Measurements from ENCODE around the gene ZNF862. TPM values are rescaled to one million over a fixed set of nuclear protein-coding genes. Genes with fewer than 3 reads are reported as not detected.
"Not testable (repeated sequence)": the region's sequence is repeated elsewhere in the genome, so short reads cannot be mapped to it uniquely, and the experiment has no call there.

The ZNF862 gene
- total and polyA plus RNA-seq, 7 donors, result 1.4 to 7.8 (median 5.3) TPM

DNA sequence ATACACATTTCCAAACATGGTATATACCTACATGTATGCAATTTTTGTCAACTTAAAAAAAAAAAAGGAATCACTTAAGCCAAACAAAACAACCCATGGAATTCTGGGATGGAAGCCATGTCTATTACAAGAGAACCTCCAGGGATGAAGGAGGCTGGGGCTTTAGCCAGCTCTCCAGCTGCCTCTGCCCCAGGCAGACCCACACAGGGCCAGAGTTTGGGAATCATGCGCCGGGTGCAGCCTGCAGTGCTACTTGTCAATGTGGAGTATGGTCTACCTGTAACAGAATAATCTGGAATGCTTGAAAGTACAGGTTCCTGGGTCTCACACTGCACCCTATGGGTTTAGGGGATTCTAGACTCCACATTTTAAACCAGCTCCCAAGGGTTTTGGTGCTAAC, 46.4 kb downstream of the ZNF862 start:
- no peak for DNase-seq
- H3K36me3 ChIP-seq (ENCODE audit: insufficient read depth in 1 of 2, low read depth in 1 of 2), result no peaks in the 10 kb centered on the region
- 27 to 53% (median 40%) methylated on average over 2 of the region's 2 CpGs for WGBS, 3 donors
- no peak overlapping the region for H3K4me3 ChIP-seq
- H3K4me1 ChIP-seq, result no peaks in the 10 kb centered on the region
- peak in 1 of 4 donors; percentile 58 for ATAC-seq
- TF ChIP-seq, protein P1, sequence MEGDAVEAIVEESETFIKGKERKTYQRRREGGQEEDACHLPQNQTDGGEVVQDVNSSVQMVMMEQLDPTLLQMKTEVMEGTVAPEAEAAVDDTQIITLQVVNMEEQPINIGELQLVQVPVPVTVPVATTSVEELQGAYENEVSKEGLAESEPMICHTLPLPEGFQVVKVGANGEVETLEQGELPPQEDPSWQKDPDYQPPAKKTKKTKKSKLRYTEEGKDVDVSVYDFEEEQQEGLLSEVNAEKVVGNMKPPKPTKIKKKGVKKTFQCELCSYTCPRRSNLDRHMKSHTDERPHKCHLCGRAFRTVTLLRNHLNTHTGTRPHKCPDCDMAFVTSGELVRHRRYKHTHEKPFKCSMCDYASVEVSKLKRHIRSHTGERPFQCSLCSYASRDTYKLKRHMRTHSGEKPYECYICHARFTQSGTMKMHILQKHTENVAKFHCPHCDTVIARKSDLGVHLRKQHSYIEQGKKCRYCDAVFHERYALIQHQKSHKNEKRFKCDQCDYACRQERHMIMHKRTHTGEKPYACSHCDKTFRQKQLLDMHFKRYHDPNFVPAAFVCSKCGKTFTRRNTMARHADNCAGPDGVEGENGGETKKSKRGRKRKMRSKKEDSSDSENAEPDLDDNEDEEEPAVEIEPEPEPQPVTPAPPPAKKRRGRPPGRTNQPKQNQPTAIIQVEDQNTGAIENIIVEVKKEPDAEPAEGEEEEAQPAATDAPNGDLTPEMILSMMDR (IDR thresholded peaks at IDR 0.05), result no peak
- intact Hi-C loops (cut with DNase I), result loop anchor here in 1 of 2 donors (10.0 kb wide), 1 partner anchor 160 kb away; no protein-coding TSS in a partner anchor
- H3K27me3 ChIP-seq (ENCODE audit: insufficient read depth in 3 of 3, low read length in 2 of 3), result no peaks in the 10 kb centered on the region
- H3K9me3 ChIP-seq, result no peaks in the 10 kb centered on the region
- no peak overlapping the region for H3K27ac ChIP-seq

DNA sequence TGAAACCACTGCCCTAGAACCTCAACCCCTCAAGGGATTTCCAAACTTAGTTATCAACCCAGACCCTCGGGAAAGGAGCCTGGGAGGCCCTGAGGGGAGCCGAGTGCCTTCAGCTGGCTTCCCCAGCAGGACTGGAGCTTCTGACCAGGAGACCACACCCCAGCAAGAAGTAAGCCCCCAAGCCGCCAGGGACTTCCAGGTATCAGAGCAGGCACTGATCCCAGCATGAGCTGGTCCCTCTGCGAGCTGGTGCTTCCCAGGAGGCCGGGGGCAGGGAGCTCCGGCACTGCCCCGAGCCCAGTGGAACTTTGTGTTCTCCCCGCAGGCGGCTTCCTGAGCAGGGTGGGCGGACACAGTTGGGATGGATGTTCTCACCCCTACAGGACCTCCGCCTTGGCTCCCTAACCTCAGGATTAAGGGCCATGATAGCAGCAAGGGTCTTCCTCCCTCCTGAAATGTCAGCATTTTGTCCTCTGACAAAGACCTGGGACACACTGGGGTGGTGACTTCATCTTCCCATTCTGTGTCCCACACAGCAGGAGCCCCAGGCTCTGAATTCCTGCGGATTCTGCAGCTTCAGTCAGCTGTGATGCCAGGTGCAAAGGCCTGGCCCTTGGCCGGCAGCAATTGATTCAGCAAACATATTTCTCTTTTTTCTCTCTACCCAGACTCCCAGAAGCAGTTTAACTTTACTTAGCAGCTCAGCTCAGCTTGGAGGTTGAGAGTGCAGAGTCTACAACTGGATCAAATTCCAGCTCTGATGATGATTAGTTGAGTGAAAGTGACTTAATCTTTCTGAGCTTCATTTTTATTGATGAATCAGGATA, 47.2 kb downstream of the ZNF862 start:
- no peaks in the 10 kb centered on the region for H3K4me1 ChIP-seq
- peak in 1 of 4 donors; percentile 34 for ATAC-seq
- no peak overlapping the region for H3K4me3 ChIP-seq
- no peaks in the 10 kb centered on the region for H3K9me3 ChIP-seq
- no peak for DNase-seq
- 36 to 58% (median 54%) methylated on average over 13 of the region's 13 CpGs for WGBS, 3 donors
- intact Hi-C loops (cut with DNase I), result loop anchor here in 1 of 2 donors (10.0 kb wide), 1 partner anchor 159 kb away; no protein-coding TSS in a partner anchor
- no peaks in the 10 kb centered on the region for H3K27me3 ChIP-seq (ENCODE audit: insufficient read depth in 3 of 3, low read length in 2 of 3)
- TF ChIP-seq, protein P1 (IDR thresholded peaks at IDR 0.05), result no peak
- H3K36me3 ChIP-seq (ENCODE audit: insufficient read depth in 1 of 2, low read depth in 1 of 2), result no peaks in the 10 kb centered on the region
- H3K27ac ChIP-seq, result no peak overlapping the region

DNA sequence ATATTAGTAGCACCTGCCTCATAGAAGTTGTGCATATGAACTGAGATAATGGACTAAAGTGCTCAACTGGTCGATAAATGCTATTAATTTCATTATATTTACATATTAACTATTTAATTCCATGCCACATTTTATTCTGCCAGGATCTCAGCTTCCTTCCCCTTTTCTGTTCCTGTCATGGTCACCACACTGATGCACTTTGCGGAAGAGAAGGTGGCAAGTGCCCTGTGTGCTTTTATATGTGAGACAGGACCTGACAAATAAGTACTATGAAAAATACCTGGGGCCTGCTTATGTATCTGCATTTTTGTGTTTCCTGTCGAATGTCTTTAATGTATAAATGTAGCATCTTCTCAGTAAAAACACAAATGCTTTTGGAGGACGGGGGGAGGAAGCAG, 47.8 kb downstream of the ZNF862 start:
- H3K4me1 ChIP-seq, result no peaks in the 10 kb centered on the region
- no peak overlapping the region for H3K27ac ChIP-seq
- no peaks in the 10 kb centered on the region for H3K9me3 ChIP-seq
- TF ChIP-seq, protein P1 (IDR thresholded peaks at IDR 0.05), result no peak
- WGBS, 3 donors, result 63 to 70% (median 66%) methylated on average over 4 of the region's 4 CpGs
- H3K27me3 ChIP-seq (ENCODE audit: insufficient read depth in 3 of 3, low read length in 2 of 3), result no peaks in the 10 kb centered on the region
- DNase-seq, result no peak
- H3K36me3 ChIP-seq (ENCODE audit: insufficient read depth in 1 of 2, low read depth in 1 of 2), result no peaks in the 10 kb centered on the region
- no peak overlapping the region for H3K4me3 ChIP-seq
- no peak for ATAC-seq
- intact Hi-C loops (cut with DNase I), result loop anchor here in 1 of 2 donors (10.0 kb wide), 1 partner anchor 159 kb away; no protein-coding TSS in a partner anchor

DNA sequence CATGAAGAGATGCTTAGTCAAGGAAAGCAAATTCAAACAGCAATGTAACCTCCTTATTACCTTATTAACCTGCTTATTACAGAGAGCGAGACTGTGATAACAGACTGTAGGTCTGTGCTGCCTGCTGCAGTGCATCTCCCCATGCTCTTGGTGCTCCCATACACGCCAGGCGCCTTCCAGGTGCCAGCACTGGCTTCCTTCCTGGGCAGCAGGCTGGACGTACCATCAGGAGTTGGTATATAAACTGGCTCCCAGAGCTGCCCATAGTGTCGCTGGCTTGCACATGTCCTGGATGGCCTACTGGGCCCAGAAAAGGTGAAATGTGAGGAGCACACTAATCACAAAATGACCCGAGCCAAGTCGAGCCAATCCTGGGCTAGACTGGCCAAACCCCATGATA, 49.1 kb downstream of the ZNF862 start:
- Histone ChIP-seq H3K27ac (no peak overlapping the region), H3K4me3 (no peak overlapping the region), H3K27me3 (ENCODE audit: insufficient read depth in 3 of 3, low read length in 2 of 3) (no peaks in the 10 kb centered on the region), H3K36me3 (ENCODE audit: insufficient read depth in 1 of 2, low read depth in 1 of 2) (no peaks in the 10 kb centered on the region), H3K4me1 (no peaks in the 10 kb centered on the region), H3K9me3 (no peaks in the 10 kb centered on the region)
- ATAC-seq (no peak), DNase-seq (no peak)
- TF ChIP-seq, protein P1 (IDR thresholded peaks at IDR 0.05), result no peak
- WGBS, 3 donors, result 83 to 93% (median 84%) methylated on average over 7 of the region's 7 CpGs
- intact Hi-C loops (cut with DNase I), result loop anchor here in 1 of 2 donors (10.0 kb wide), 1 partner anchor 157 kb away; no protein-coding TSS in a partner anchor

DNA sequence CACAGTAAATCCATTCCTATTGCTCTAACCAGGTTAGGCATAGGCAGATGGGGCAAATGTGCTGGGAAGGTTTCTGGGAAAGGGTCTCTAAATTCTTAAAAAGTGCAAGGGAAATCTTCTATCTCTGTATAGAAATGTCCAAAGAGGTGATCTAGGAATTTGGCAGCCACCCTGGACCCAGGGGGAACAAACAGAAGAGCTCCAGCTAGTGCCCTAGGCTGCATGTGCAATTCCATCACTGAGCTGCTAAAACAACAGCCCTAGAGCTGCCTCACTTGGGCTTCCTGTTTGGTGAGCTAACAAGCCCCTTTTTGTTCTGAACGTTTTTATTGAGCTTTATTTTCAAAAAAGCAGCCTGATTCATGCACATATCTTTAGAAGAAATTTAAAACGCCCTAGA, 52.5 kb downstream of the ZNF862 start:
- H3K36me3 ChIP-seq (ENCODE audit: insufficient read depth in 1 of 2, low read depth in 1 of 2); intact Hi-C loops (cut with DNase I); H3K27ac ChIP-seq; ATAC-seq; DNase-seq; H3K4me1 ChIP-seq; H3K4me3 ChIP-seq; H3K9me3 ChIP-seq; H3K27me3 ChIP-seq (ENCODE audit: insufficient read depth in 3 of 3, low read length in 2 of 3): not testable (repeated sequence)
- WGBS, 3 donors, result 16 to 29% (median 29%) methylated on average over 2 of the region's 2 CpGs

DNA sequence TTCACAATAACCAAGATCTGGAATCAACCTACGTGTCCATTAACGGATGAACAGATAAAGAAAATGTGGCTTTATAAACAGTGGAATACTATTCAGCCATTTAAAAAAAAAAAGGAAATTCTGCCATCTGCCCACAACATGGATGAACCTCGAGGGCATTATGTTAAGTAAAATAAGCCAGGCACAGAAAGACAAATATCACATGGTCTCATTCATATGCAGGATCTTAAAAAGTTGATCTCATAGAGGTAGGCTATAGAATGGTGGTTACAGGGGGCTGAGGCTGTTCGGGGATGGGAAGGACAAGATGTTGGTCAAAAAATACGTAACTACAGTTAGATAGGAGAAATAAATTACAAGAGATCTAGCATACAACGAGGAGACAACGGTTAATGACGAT, 56.8 kb downstream of the ZNF862 start:
- H3K27me3 ChIP-seq (ENCODE audit: insufficient read depth in 3 of 3, low read length in 2 of 3); DNase-seq; H3K4me3 ChIP-seq; H3K27ac ChIP-seq; intact Hi-C loops (cut with DNase I); H3K4me1 ChIP-seq; H3K36me3 ChIP-seq (ENCODE audit: insufficient read depth in 1 of 2, low read depth in 1 of 2); ATAC-seq; H3K9me3 ChIP-seq: not testable (repeated sequence)
- 78 to 88% (median 78%) methylated on average over 8 of the region's 8 CpGs for WGBS, 3 donors

DNA sequence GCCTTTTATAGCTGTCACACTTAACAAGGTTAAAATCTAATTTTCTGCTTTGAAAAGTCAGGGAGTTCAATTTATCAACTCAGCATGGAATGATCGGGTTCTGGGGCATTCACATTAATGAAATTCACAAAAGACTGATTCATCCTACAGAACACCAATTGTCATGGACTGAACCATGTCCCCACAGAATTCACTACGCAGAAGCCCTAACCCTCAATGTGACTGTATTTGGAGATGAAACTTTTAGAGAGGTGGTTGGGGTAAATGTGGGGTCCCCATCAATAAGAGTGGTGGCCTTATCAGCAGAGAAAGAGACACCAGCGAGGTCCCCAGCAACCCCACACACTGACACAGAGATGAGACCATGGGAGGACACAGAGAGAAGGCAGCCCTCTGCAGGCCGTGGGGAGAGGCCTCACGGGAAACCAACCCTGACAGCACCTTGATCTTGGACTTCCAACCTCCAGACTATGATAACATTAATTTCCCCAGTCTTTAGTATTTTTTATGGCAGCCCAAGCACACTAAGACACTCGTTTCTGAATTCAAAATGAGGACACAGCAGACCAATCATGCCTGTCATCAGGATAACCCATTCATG, 69.7 kb downstream of the ZNF862 start:
- H3K4me1 ChIP-seq; H3K9me3 ChIP-seq; intact Hi-C loops (cut with DNase I); H3K4me3 ChIP-seq; H3K27me3 ChIP-seq (ENCODE audit: insufficient read depth in 3 of 3, low read length in 2 of 3); H3K36me3 ChIP-seq (ENCODE audit: insufficient read depth in 1 of 2, low read depth in 1 of 2); DNase-seq; H3K27ac ChIP-seq: not testable (repeated sequence)
- WGBS, 3 donors, result 52 to 61% (median 59%) methylated on average over 4 of the region's 6 CpGs
- ATAC-seq, result peak in 1 of 4 donors; percentile 67

Data from psoas muscle (tissue), 8 donors.